H1 (cell line): ENCODE measurements around the gene SAA1. TPM values are rescaled to one million over a fixed set of nuclear protein-coding genes. Genes with fewer than 3 reads are reported as not detected.

Experiments
- CTCF ChIA-PET: fragments of 300-600 bp; sonication (Branson Sonifier 250); formaldehyde crosslinking; loops from one replicate; lab custom pipeline; 2021; ENCODE audit not compliant: partially characterized antibody; lab: Charles Lee
- POLR2A ChIA-PET: fragments of 300-600 bp; sonication (Branson Sonifier 250); formaldehyde crosslinking; loops from one replicate; lab custom pipeline; 2021; ENCODE audit warnings: inconsistent platforms; ENCODE audit not compliant: partially characterized antibody; lab: Charles Lee
- DNase-seq, 2 experiments: peaks; one replicate each; pipeline versions ENCODE4 v3.0.0 to v3.0.0-alpha.2; 2010 to 2022; ENCODE audit warnings: low spot score in 2 of 2, low read depth in 1 of 2, mixed read lengths in 1 of 2
- FAIRE-seq: peaks from 2 replicates; lab custom pipeline; 2011; peaks lifted over from hg19 to GRCh38; lab: Jason Lieb, UNC
- H2AFZ ChIP-seq: 2 replicates; pipeline ENCODE4 v1.8.1; 2012; ENCODE audit warnings: low read length, inconsistent platforms
- H2AK5ac ChIP-seq: 2 replicates; pipeline ENCODE4 v1.6.1; 2013; ENCODE audit warnings: low read depth, low read length
- H2BK120ac ChIP-seq: replicated peaks from 2 replicates; pipeline ENCODE3; 2013; ENCODE audit warnings: low read depth, low read length, inconsistent platforms
- H2BK12ac ChIP-seq: 2 replicates; pipeline ENCODE4 v1.6.1; 2013; ENCODE audit warnings: low read depth, low read length
- H2BK15ac ChIP-seq: 2 replicates; pipeline ENCODE4 v1.6.1; 2013; ENCODE audit warnings: low read length
- H2BK20ac ChIP-seq: 2 replicates; pipeline ENCODE4 v1.6.1; 2013; ENCODE audit warnings: low read length
- H2BK5ac ChIP-seq: 2 replicates; pipeline ENCODE4 v1.6.1; 2013; ENCODE audit warnings: low read depth, low read length
- H3K14ac ChIP-seq: 2 replicates; pipeline ENCODE4 v1.6.1; 2013; ENCODE audit warnings: inconsistent platforms; ENCODE audit not compliant: insufficient read length
- H3K18ac ChIP-seq: 2 replicates; pipeline ENCODE4 v1.6.1; 2013; ENCODE audit warnings: low read length; ENCODE audit errors: extremely low read depth
- H3K23ac ChIP-seq: 2 replicates; pipeline ENCODE4 v1.6.1; 2013; ENCODE audit warnings: inconsistent platforms; ENCODE audit not compliant: insufficient read length
- H3K23me2 ChIP-seq: 2 replicates; pipeline ENCODE4 v1.6.1; 2013; ENCODE audit warnings: low read depth, low read length
- H3K27ac ChIP-seq: 2 replicates; pipeline ENCODE4 v1.6.1; 2011; ENCODE audit warnings: low read depth, low read length, inconsistent platforms
- H3K27me3 ChIP-seq, 4 experiments: replicated peaks in 1 of 4; 1 replicate in 1 of 4; 2 replicates in 3 of 4; pipeline versions ENCODE4 v1.6.1 to v1.8.1; 2011 to 2013; ENCODE audit warnings: low read length in 3 of 4, mild to moderate bottlenecking in 3 of 4, inconsistent platforms in 2 of 4, mixed read lengths in 2 of 4, moderate library complexity in 1 of 4; ENCODE audit not compliant: control insufficient read depth in 3 of 4, insufficient read depth in 3 of 4; ENCODE audit errors: extremely low read depth in 1 of 4
- H3K36me3 ChIP-seq, 4 experiments: 2 replicates each; pipeline versions ENCODE4 v1.6.1 to v1.8.1; 2011 to 2013; ENCODE audit warnings: mild to moderate bottlenecking in 4 of 4, low read length in 3 of 4, moderate library complexity in 2 of 4, control low read depth in 1 of 4, inconsistent platforms in 1 of 4; ENCODE audit not compliant: insufficient read depth in 4 of 4, control insufficient read depth in 2 of 4
- H3K4ac ChIP-seq: replicated peaks from 2 replicates; pipeline ENCODE3; 2013; ENCODE audit warnings: low read length, low read depth, mixed read lengths, inconsistent platforms; ENCODE audit not compliant: insufficient read length
- H3K4me1 ChIP-seq, 4 experiments: replicated peaks in 1 of 4; 1 replicate in 1 of 4; 2 replicates in 3 of 4; pipeline versions ENCODE4 v1.6.1 to v1.8.1; 2011 to 2013; ENCODE audit warnings: low read length in 3 of 4, inconsistent platforms in 2 of 4, mixed read lengths in 1 of 4; ENCODE audit not compliant: insufficient read depth in 4 of 4, control insufficient read depth in 3 of 4
- H3K4me2 ChIP-seq, 2 experiments: 2 replicates each; pipeline versions ENCODE4 v1.6.1 to v1.8.1; 2011 to 2013; ENCODE audit warnings: low read depth in 2 of 2, low read length in 2 of 2, control low read depth in 1 of 2, inconsistent platforms in 1 of 2, mild to moderate bottlenecking in 1 of 2; ENCODE audit not compliant: insufficient read depth in 1 of 2
- H3K4me3 ChIP-seq, 4 experiments: fragments of 200-600, 300-600 bp in 1 of 4; sonication (generic), shearing (Covaris generic), sonication (Bioruptor Twin) in 1 of 4; 2 replicates each; pipeline versions ENCODE4 v1.5.1 to v1.8.1; 2011 to 2016; ENCODE audit warnings: low read length in 4 of 4, low read depth in 3 of 4, control low read depth in 2 of 4, inconsistent platforms in 2 of 4, mild to moderate bottlenecking in 2 of 4, mixed read lengths in 1 of 4, moderate library complexity in 1 of 4; ENCODE audit not compliant: insufficient read depth in 2 of 4; ENCODE audit errors: extremely low read depth in 1 of 4
- H3K56ac ChIP-seq: replicated peaks from 2 replicates; pipeline ENCODE3; 2013; ENCODE audit warnings: low read depth, mild to moderate bottlenecking, mixed read lengths, low read length, inconsistent platforms; ENCODE audit not compliant: insufficient read length
- H3K79me1 ChIP-seq: 2 replicates; pipeline ENCODE4 v1.6.1; 2013; ENCODE audit warnings: low read depth, low read length, control low read depth
- H3K79me2 ChIP-seq, 2 experiments: 2 replicates each; pipeline versions ENCODE4 v1.6.1 to v1.8.1; 2012 to 2013; ENCODE audit warnings: low read length in 2 of 2, mild to moderate bottlenecking in 2 of 2, inconsistent platforms in 1 of 2; ENCODE audit not compliant: insufficient read depth in 2 of 2, control insufficient read depth in 1 of 2
- H3K9ac ChIP-seq, 4 experiments: replicated peaks in 1 of 4; 1 replicate in 1 of 4; 2 replicates in 3 of 4; pipeline versions ENCODE4 v1.6.1 to v1.8.1; 2011 to 2013; ENCODE audit warnings: low read depth in 3 of 4, low read length in 3 of 4, control low read depth in 2 of 4, mild to moderate bottlenecking in 2 of 4, moderate library complexity in 2 of 4, inconsistent platforms in 1 of 4; ENCODE audit errors: extremely low read depth in 1 of 4
- H3K9me3 ChIP-seq, 2 experiments: 2 replicates each; pipeline versions ENCODE4 v1.6.1 to v1.8.1; 2012 to 2013; ENCODE audit warnings: mild to moderate bottlenecking in 2 of 2, moderate library complexity in 2 of 2, control low read depth in 1 of 2, inconsistent platforms in 1 of 2, low read depth in 1 of 2, low read length in 1 of 2, mixed read lengths in 1 of 2; ENCODE audit not compliant: insufficient read depth in 2 of 2
- H4K20me1 ChIP-seq, 2 experiments: replicated peaks in 1 of 2; 2 replicates each; pipeline versions ENCODE3 to v1.8.1; 2011 to 2013; ENCODE audit warnings: inconsistent platforms in 2 of 2, low read length in 2 of 2, mild to moderate bottlenecking in 1 of 2; ENCODE audit not compliant: insufficient read depth in 2 of 2, control insufficient read depth in 1 of 2
- H4K5ac ChIP-seq: 2 replicates; pipeline ENCODE4 v1.6.1; 2013; ENCODE audit warnings: low read length, low read depth, mixed read lengths, inconsistent platforms; ENCODE audit not compliant: insufficient read length
- H4K8ac ChIP-seq: 2 replicates; pipeline ENCODE4 v1.8.0; 2013; ENCODE audit warnings: mild to moderate bottlenecking, moderate library complexity, low read length, inconsistent platforms; ENCODE audit not compliant: insufficient read depth; ENCODE audit errors: extremely low read depth
- H4K91ac ChIP-seq: replicated peaks from 2 replicates; pipeline ENCODE3; 2013; ENCODE audit warnings: low read length, mixed read lengths, inconsistent platforms; ENCODE audit not compliant: insufficient read length
- EP300 ChIP-seq, 2 experiments: IDR thresholded peaks; 1 replicate in 1 of 2; 2 replicates in 1 of 2; pipeline ENCODE4 v1.6.1; 2011 to 2012; ENCODE audit warnings: low read depth in 2 of 2, low read length in 2 of 2, mild to moderate bottlenecking in 2 of 2, borderline replicate concordance in 1 of 2, inconsistent platforms in 1 of 2, moderate library complexity in 1 of 2
- FOSL1 ChIP-seq: IDR thresholded peaks from 2 replicates; pipeline ENCODE4 v1.6.1; 2011; ENCODE audit warnings: mild to moderate bottlenecking, low read depth, low read length, moderate library complexity; ENCODE audit not compliant: insufficient read depth
- KDM4A ChIP-seq: IDR thresholded peaks from one replicate; pipeline ENCODE4 v1.7.1; 2012; ENCODE audit warnings: low read depth, mild to moderate bottlenecking, moderate library complexity, low read length, inconsistent platforms; ENCODE audit not compliant: severe bottlenecking
- NANOG ChIP-seq: IDR thresholded peaks from 2 replicates; pipeline ENCODE4 v1.6.1; 2011; ENCODE audit warnings: low read length, low read depth, mild to moderate bottlenecking, inconsistent platforms; ENCODE audit not compliant: insufficient read depth, poor library complexity, severe bottlenecking
- RXRA ChIP-seq: IDR thresholded peaks from 2 replicates; pipeline ENCODE4 v1.6.1; 2011; ENCODE audit warnings: low read depth, mild to moderate bottlenecking, low read length, moderate library complexity; ENCODE audit not compliant: insufficient read depth
- WGBS, 2 experiments: shearing (Covaris generic) in 1 of 2; methylation state at CpG; one replicate each; pipeline versions ENCODE4 v1.1.6 to v1.1.7; 2013 to 2015; ENCODE audit warnings: low lambda C conversion rate in 2 of 2, mixed read lengths in 2 of 2, inconsistent platforms in 1 of 2, low coverage in 1 of 2, missing lambda C conversion rate in 1 of 2; ENCODE audit not compliant: insufficient replicate concordance in 2 of 2, insufficient coverage in 1 of 2, insufficient read length in 1 of 2; ENCODE audit errors: extremely low coverage in 1 of 2, missing lambda C conversion rate in 1 of 2; 5-methylcytosine and 5-hydroxymethylcytosine counted together
- polyA plus RNA-seq, 7 experiments: library from polyadenylated mRNA; depleted of rRNA in 3 of 7; stranded (reverse) in 5 of 7; unstranded in 2 of 7; fragments of >200 nt in 5 of 7; fragments of 200-250 nt in 2 of 7; gene quantifications; 1 replicate in 5 of 7; 2 replicates in 1 of 7; 4 replicates in 1 of 7; pipeline versions ENCODE4 v1.2.1 to v1.2.3, GENCODE V29; 2011 to 2013; ENCODE audit warnings: missing spikeins in 2 of 7, mixed read lengths in 2 of 7
- total RNA-seq: library from RNA; stranded (reverse); fragmentation: NEBNext Ultra II Directional; extraction: Animal tissue kit (Norgen Biotek cat#: 25700); gene quantifications from 2 replicates; pipeline ENCODE4 v1.2.1, GENCODE V29; 2021

The SAA1 gene
- total and polyA plus RNA-seq, 2 of the 8 experiments (the other 6 are each of a cell fraction or from before 2014, with no cell fraction given): 0.41 TPM; not detected in 1

DNA sequence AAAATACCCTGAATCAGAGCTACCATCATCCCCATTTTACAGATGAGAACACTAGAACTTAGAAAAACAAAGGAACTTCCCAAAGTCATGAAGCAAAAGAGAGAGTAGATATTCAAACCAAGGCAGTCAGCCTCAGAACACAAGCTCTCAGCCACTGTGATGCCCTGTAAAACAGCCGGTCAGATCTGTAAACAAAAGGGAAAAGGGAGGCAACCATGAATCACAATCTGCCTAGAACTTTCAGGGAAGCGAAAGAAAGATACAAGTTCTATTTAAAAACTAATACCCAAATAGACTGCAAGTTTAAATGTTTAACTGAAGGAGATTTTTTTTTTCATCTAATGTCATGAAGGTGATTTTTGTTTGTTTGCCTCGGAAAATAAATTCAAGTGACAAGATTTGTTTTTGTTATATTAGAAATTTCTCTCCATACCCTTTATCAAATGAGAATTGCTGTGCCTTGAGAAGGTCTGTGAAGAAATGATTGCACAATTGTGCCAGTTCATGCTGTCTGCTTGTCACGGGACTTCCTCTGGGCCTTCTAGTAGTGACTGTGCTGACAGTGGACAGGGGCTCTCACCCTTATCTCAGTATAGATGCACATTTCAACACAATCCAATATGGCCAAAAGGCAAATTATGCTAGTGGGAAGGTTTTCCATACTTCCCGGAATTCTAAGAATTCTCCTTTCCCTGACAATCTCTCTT is 11.7 kb downstream of the SAA1 start:
- no peak overlapping the region for H3K4me3 ChIP-seq
- no peak overlapping the region for H3K9ac ChIP-seq
- H4K8ac ChIP-seq: no peak overlapping the region
- no peak overlapping the region for H4K5ac ChIP-seq
- H4K91ac ChIP-seq: no peak overlapping the region
- H3K4ac ChIP-seq: no peak overlapping the region
- no peak overlapping the region for H3K14ac ChIP-seq
- no peak overlapping the region for H2BK5ac ChIP-seq
- no peak overlapping the region for H2AFZ ChIP-seq
- no peaks in the 10 kb centered on the region for H4K20me1 ChIP-seq
- no peak overlapping the region for H3K23ac ChIP-seq
- peaks cover 6 to 34% (median 21%) of the 10 kb centered on the region in 4 experiments for H3K36me3 ChIP-seq
- no peaks in the 10 kb centered on the region for H3K23me2 ChIP-seq
- CTCF ChIA-PET: interaction anchor here (0.9 to 1.2 kb wide), 2 partner anchors 10 to 34 kb away, joined by 3 read pairs; no protein-coding TSS in a partner anchor
- H3K18ac ChIP-seq: no peak overlapping the region
- H2BK20ac ChIP-seq: no peak overlapping the region
- no peaks in the 10 kb centered on the region; a peak in 1 of 7 replicates for H3K4me1 ChIP-seq
- DNase-seq (no peak), FAIRE-seq (no peak)
- no peaks in the 10 kb centered on the region for H3K79me1 ChIP-seq
- H2BK15ac ChIP-seq: no peak overlapping the region
- no peak overlapping the region for H2AK5ac ChIP-seq
- no peak overlapping the region for H3K27ac ChIP-seq
- POLR2A ChIA-PET: interaction anchor here (0.6 to 1.4 kb wide), 2 partner anchors 9 to 10 kb away, joined by 3 to 5 read pairs; no protein-coding TSS in a partner anchor
- 87% methylated on average over 5 of the region's 5 CpGs; no CpG with 5 or more reads in 1 of the 2 experiments for WGBS, 2 experiments
- no peaks in the 10 kb centered on the region; a peak in 1 of 4 replicates for H3K9me3 ChIP-seq
- no peak overlapping the region for H3K4me2 ChIP-seq
- H3K56ac ChIP-seq: no peak overlapping the region
- no peaks in the 10 kb centered on the region for H3K27me3 ChIP-seq
- no peaks in the 10 kb centered on the region for H3K79me2 ChIP-seq
- TF ChIP-seq EP300 (IDR thresholded peaks at IDR 0.05; ENCODE audit: borderline replicate concordance in 1 of 2, low read depth in 2 of 2, low read length in 2 of 2) (no peak), NANOG (no peak), KDM4A (no peak), RXRA (no peak), FOSL1 (no peak)
- no peak overlapping the region for H2BK120ac ChIP-seq
- no peak overlapping the region for H2BK12ac ChIP-seq
